RWPE1 (cell line): ENCODE results near the gene TGM3.

Experiments used
- CTCF ChIA-PET: fragments of 350-600 bp; sonication (Branson Sonifier 250); formaldehyde crosslinking; extraction: SDS; loops from one replicate; lab custom pipeline; 2021; lab: Yijun Ruan, JAX
- POLR2A ChIA-PET: fragments of 400-600 bp; formaldehyde crosslinking; extraction: SDS; loops from one replicate; lab custom pipeline; 2020; ENCODE audit warnings: antibody characterized with exemption; ENCODE audit not compliant: low non-redundant PET; lab: Yijun Ruan, JAX
- DNase-seq: peaks from one replicate; pipeline ENCODE4 v3.0.0; 2012; ENCODE audit warnings: low spot score
- H3K27ac ChIP-seq: fragments of 450-650 bp; 2 replicates; pipeline ENCODE4 v1.5.1; 2017
- CTCF ChIP-seq: fragments of 450-650 bp; conservative IDR thresholded peaks from 2 replicates; pipeline ENCODE4 v1.5.1; 2017; ENCODE audit warnings: low read depth, mild to moderate bottlenecking

The TGM3 gene

DNA sequence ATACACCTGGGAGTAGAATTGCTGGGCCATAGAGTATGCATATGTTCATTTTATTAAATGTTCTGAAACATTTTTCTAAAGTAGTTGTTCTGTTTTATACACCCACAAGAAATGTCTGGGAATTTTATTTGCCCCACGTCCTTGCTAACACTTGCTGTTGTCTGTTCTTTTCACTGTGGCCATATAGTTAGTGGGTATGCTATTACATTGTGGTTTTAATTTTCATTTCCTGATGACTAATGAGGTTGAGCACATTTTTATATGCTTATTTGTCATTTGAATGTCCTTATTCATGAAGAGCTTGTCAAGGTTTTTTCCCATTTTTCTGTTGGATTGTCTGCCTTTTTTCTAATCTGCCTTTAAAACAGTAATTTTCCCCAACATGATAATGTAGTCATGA lies 41.5 kb upstream of the TGM3 start:
- H3K27ac ChIP-seq = no peak overlapping the region
- POLR2A ChIA-PET = no interaction called here
- DNase-seq = no peak
- no peak for TF ChIP-seq CTCF
- CTCF ChIA-PET = no interaction called here

- DNase-seq = no peak
- ChIA-PET CTCF (interaction anchor here (0.9 kb wide), 1 partner anchor 973 kb away, joined by 4 read pairs; no protein-coding TSS in a partner anchor), POLR2A (no interaction called here)
- H3K27ac ChIP-seq = no peak overlapping the region
- TF ChIP-seq CTCF = no peak
These were observed 39.8 kb upstream of the TGM3 start for GRCh38 chr20:2255926-2256531.

GRCh38 chr20:2259731-2260130 lies 36.1 kb upstream of the TGM3 start:
- CTCF ChIA-PET = interaction anchor here (0.5 to 0.7 kb wide), 2 partner anchors 10 to 128 kb away, joined by 3 read pairs; no protein-coding TSS in a partner anchor
- no peak overlapping the region for H3K27ac ChIP-seq
- no peak for DNase-seq
- POLR2A ChIA-PET = no interaction called here
- TF ChIP-seq CTCF = no peak

- no peak for DNase-seq
- ChIA-PET CTCF (no interaction called here), POLR2A (no interaction called here)
- no peak for TF ChIP-seq CTCF
- no peak overlapping the region for H3K27ac ChIP-seq
These were observed 35.6 kb upstream of the TGM3 start for GRCh38 chr20:2260250-2260649.

DNA sequence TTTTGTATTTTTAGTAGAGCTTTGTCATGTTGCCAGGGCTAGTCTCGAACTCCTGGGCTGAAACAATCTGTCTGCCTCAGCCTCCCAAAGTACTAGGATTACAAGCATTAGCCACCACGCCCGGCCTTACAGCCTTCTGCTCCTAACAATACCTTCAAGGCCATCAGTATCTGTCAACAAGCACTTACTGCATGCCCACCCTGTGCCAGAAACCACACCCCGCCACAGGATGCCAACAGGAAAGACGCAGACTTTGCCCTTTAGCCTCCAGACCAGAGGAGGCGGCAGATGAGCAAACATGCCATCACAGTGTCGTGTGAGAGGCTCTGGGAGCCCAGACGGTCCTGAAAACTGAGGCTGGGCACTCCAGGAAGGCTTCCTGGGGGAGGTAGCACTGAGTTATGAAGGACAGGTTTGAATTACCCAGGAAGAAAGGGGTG lies 34.7 kb upstream of the TGM3 start:
- ChIA-PET CTCF (no interaction called here), POLR2A (no interaction called here)
- no peak for DNase-seq
- no peak for TF ChIP-seq CTCF
- no peak overlapping the region for H3K27ac ChIP-seq

DNA sequence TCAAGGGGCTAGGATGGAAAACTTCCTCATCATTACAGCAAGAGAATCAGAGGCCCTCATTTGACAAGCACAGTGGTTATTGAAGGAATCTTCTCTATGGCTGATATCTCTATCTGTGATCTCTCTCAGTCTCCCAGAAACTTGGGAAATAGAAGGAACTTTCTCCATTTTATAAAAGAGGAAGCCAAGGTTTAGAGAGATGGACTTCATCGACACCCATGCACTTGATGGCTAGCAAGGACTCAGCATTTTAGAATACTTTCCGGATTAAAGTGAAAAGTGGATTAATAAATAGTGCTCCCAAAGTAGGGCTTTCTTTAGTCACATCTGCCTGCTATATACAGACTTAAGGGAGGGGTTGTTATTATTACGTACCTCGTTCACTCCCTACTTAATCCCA lies 34.2 kb upstream of the TGM3 start:
- TF ChIP-seq CTCF = no peak
- H3K27ac ChIP-seq = no peak overlapping the region
- POLR2A ChIA-PET = no interaction called here
- CTCF ChIA-PET = no interaction called here
- DNase-seq = no peak
